GM23248 (cell line): ENCODE data around the gene IRF4.

Experiments used
- EZH2 ChIP-seq: fragments of 200-600 bp; sonication (generic); IDR thresholded peaks from 2 replicates; pipeline ENCODE4 v1.6.1; 2018; ENCODE audit warnings: antibody characterized with exemption, mild to moderate bottlenecking; ENCODE audit not compliant: insufficient read depth, poor library complexity, severe bottlenecking
- EZH2phosphoT487 ChIP-seq: fragments of 200-600 bp; sonication (generic); IDR thresholded peaks from 2 replicates; pipeline ENCODE4 v1.6.1; 2018; ENCODE audit warnings: antibody characterized with exemption, moderate library complexity, mild to moderate bottlenecking, low read depth; ENCODE audit not compliant: insufficient read depth

DNA sequence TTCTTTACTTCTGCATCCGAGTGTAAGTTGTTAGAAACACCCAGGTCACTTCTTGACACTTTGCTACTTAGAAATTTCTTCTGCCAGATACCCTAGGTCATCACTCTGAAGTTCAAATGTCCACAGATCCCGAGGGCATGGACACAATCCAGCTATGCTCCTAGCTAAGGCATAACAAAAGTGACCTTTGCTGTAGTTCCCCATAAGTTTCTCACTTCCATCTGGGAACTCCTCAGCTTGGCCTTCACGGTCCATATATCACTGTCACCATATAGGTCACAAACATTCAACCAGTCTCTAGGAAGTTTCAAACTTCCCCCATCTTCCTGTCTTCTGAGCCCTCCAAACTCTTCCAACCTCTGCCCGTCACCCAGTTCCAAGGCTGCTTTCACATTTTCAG is 65.3 kb downstream of the IRF4 start:
- TF ChIP-seq EZH2, result no peak
- TF ChIP-seq EZH2phosphoT487, result no peak
